Right lobe of liver (tissue), 6 donors: ENCODE measurements around the gene CDC14A. TPM values are rescaled to one million over a fixed set of nuclear protein-coding genes. Genes with fewer than 3 reads are reported as not detected.
A peak's percentile ranks its signal among the peaks of the same experiment; 100 is the strongest.

Experiments used
- ATAC-seq, 4 donors: fragments of 200-7000 bp; cut with Tn5 transposase; one replicate each; pipeline ENCODE4 v1.9.1; 2020; ENCODE audit warnings: mild to moderate bottlenecking in 4 of 4, moderate library complexity in 4 of 4
- DNase-seq, 3 donors: peaks; one replicate each; pipeline ENCODE4 v3.0.0-alpha.2; 2020
- H3K27ac ChIP-seq, 3 donors: fragments of 200-600 bp; one replicate each; pipeline ENCODE4 v1.8.0; 2022
- H3K27me3 ChIP-seq, 2 donors: fragments of 200-600 bp; one replicate each; pipeline ENCODE4 v1.8.0; 2022
- H3K36me3 ChIP-seq, 4 donors: fragments of 200-600 bp; sonication (generic) in 1 of 4; one replicate each; pipeline versions ENCODE4 v1.5.1 to v1.8.0; 2017 to 2022; ENCODE audit warnings: control low read depth in 1 of 4
- H3K4me1 ChIP-seq, 4 donors: fragments of 200-600 bp; sonication (generic) in 1 of 4; one replicate each; pipeline versions ENCODE4 v1.5.1 to v1.8.0; 2017 to 2022; ENCODE audit warnings: control low read depth in 1 of 4
- H3K4me3 ChIP-seq, 3 donors: fragments of 200-600 bp; one replicate each; pipeline ENCODE4 v1.8.0; 2022
- H3K9me3 ChIP-seq, 4 donors: fragments of 200-600 bp; sonication (generic) in 1 of 4; one replicate each; pipeline versions ENCODE4 v1.5.1 to v1.8.0; 2017 to 2022; ENCODE audit warnings: control low read depth in 1 of 4
- POLR2A ChIP-seq: fragments of 450-650 bp; IDR thresholded peaks from one replicate; pipeline ENCODE4 v1.6.1; 2017; ENCODE audit warnings: antibody characterized with exemption, mild to moderate bottlenecking
- WGBS: methylation state at CpG from one replicate; pipeline ENCODE4 v1.1.6; 2018; ENCODE audit warnings: low coverage, low lambda C conversion rate; ENCODE audit not compliant: insufficient coverage; ENCODE audit errors: missing lambda C conversion rate; 5-methylcytosine and 5-hydroxymethylcytosine counted together
- intact Hi-C, 2 donors: fragments of 100-400 bp; cut with DNase I; formaldehyde crosslinking; loops; one replicate each; pipeline versions ENCODE4 v1.11.2 to v1.14.1; 2022
- total RNA-seq, 6 experiments: library from RNA; depleted of rRNA in 2 of 6; stranded (reverse); fragments of >200 nt in 2 of 6; fragmentation: NEBNext Ultra II Directional in 3 of 6; extraction: Animal tissue kit (Norgen Biotek cat#: 25700) in 3 of 6; gene quantifications; one replicate each; pipeline versions ENCODE4 v1.1.0 to v1.2.4, GENCODE V29; 2016 to 2023
- TF ChIP-seq, protein P1 (sequence below), 4 donors: fragments of 200-600 bp in 3 of 4; fragments of 450-650 bp in 1 of 4; IDR thresholded peaks; one replicate each; pipeline versions ENCODE4 v1.5.1 to v1.8.0; 2016 to 2022; ENCODE audit warnings: antibody characterized with exemption in 4 of 4, mild to moderate bottlenecking in 2 of 4
- donor health status: DM: no; HTN: yes; CAD: no.
- donor health status: DM: no; HTN: no; CAD: no.
- donor health status: DM: no; HTN: no; CAD: no.
- donor health status: DM: no; HTN: yes; CAD: no.
- donor health status: DM: no; HTN: yes; CAD: no.

Gene CDC14A
- total RNA-seq, 6 experiments from 2014 or later, result 1.1 to 3.3 (median 1.6) TPM

DNA sequence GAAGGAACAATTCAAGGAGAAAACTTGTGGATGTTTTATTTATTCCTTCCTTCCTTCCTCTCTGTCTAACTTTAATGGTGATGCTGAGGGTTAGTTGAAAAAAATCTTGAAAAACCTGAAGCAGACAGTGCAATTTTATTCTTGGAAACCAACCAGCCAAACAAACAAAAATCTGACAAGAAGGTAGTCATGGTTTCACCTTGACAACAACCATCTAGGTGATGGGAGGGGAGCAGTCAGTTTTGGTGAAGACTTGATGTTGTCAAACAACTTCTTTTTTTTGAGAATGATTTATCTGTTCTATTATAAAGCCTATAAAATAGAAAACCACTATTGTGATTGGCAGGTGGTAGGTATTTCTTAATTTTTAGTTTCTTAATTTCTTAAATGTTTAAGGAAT is 93.3 kb downstream of the CDC14A start:
- ATAC-seq, result no peak
- Histone ChIP-seq H3K36me3 (no peaks in the 10 kb centered on the region), H3K27me3 (no peaks in the 10 kb centered on the region), H3K4me1 (no peaks in the 10 kb centered on the region), H3K9me3 (no peaks in the 10 kb centered on the region), H3K27ac (no peak overlapping the region), H3K4me3 (no peak overlapping the region)
- no peak for DNase-seq
- TF ChIP-seq, protein P1, sequence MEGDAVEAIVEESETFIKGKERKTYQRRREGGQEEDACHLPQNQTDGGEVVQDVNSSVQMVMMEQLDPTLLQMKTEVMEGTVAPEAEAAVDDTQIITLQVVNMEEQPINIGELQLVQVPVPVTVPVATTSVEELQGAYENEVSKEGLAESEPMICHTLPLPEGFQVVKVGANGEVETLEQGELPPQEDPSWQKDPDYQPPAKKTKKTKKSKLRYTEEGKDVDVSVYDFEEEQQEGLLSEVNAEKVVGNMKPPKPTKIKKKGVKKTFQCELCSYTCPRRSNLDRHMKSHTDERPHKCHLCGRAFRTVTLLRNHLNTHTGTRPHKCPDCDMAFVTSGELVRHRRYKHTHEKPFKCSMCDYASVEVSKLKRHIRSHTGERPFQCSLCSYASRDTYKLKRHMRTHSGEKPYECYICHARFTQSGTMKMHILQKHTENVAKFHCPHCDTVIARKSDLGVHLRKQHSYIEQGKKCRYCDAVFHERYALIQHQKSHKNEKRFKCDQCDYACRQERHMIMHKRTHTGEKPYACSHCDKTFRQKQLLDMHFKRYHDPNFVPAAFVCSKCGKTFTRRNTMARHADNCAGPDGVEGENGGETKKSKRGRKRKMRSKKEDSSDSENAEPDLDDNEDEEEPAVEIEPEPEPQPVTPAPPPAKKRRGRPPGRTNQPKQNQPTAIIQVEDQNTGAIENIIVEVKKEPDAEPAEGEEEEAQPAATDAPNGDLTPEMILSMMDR (IDR thresholded peaks at IDR 0.05), result no peak
- intact Hi-C loops, result no loop called here

DNA sequence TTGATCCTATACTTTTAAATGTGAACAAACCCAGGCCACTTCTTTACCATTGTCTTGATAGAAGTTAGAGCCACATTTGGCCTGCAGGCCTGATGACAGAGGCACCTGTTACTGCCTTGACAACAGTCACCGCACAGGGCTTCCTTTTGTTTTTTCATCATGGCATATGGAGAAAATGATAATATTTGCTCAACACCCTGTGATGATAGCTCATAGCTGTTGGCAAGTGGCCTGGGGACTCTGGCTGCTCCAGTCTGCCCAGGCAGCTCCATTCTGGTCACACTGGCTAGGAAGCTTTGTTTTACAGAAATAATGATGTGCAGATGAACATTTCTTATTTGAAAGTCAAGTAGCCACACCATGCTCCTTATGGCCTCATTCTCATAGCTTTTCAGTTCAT is 96.1 kb downstream of the CDC14A start:
- 50% methylated on average over 1 of the region's 1 CpG for WGBS
- Histone ChIP-seq H3K27ac (no peak overlapping the region), H3K36me3 (no peaks in the 10 kb centered on the region), H3K27me3 (no peaks in the 10 kb centered on the region), H3K4me3 (no peak overlapping the region), H3K4me1 (no peaks in the 10 kb centered on the region), H3K9me3 (no peaks in the 10 kb centered on the region)
- TF ChIP-seq, protein P1 (IDR thresholded peaks at IDR 0.05), result no peak
- TF ChIP-seq POLR2A, result no peak
- peak in 1 of 4 donors; percentile 73 for ATAC-seq
- intact Hi-C loops, result no loop called here
- peak in 1 of 3 donors; percentile 46 for DNase-seq

DNA sequence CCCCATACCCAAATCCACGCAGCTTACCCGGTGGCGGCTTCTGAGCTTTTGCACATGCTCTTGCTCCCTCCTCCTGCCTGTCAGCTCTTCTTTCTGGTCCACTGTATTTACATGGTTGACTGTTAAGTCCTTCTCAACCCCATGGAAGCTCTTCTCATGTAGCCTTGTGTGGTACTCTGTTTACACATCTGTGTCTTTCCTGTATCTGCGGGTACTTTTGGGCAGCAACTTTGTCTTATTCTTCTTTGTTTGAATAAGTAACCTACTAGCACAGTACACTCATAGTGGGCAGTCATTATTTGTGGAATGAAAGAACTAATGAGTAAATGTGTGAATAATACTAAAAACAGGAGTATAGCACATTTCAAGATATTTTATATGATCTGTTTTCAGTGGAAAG is 97.2 kb downstream of the CDC14A start:
- TF ChIP-seq, protein P1 (IDR thresholded peaks at IDR 0.05), result no peak
- no peak for TF ChIP-seq POLR2A
- Histone ChIP-seq H3K9me3 (no peaks in the 10 kb centered on the region), H3K27ac (no peak overlapping the region), H3K27me3 (no peaks in the 10 kb centered on the region), H3K4me1 (no peaks in the 10 kb centered on the region), H3K36me3 (no peaks in the 10 kb centered on the region), H3K4me3 (no peak overlapping the region)
- ATAC-seq (no peak), DNase-seq (no peak)
- WGBS, result 93% methylated on average over 2 of the region's 4 CpGs
- intact Hi-C loops, result no loop called here

DNA sequence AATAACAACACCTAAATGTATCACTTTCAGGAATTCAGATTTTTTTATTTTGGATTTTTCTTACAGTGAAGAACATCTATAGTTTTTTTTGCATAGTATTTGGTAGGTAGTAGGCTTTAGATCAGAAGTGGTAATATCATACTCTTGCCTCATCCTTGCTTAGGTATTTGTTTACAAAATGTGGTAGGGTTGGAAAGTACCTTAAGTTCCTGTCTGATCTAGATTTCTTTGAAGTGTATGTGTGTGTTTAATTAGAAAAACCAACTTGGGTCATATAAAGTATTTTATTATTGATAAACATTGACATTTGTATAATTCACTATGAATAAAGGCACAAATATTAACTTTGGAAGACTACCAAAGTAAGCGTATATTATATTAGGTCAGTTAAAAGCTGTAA is 100.3 kb downstream of the CDC14A start:
- TF ChIP-seq POLR2A, result no peak
- TF ChIP-seq, protein P1 (IDR thresholded peaks at IDR 0.05), result no peak
- intact Hi-C loops, result loop anchor here in 1 of 2 donors (10.0 kb wide), 1 partner anchor 152 kb away; no protein-coding TSS in a partner anchor
- H3K9me3 ChIP-seq, result no peaks in the 10 kb centered on the region
- DNase-seq (no peak), ATAC-seq (peak in 3 of 4 donors; percentile 54 to 92 (median 78))
- H3K27ac ChIP-seq, result no peak overlapping the region
- no peaks in the 10 kb centered on the region for H3K4me1 ChIP-seq
- 63% methylated on average over 1 of the region's 1 CpG for WGBS
- H3K27me3 ChIP-seq, result no peaks in the 10 kb centered on the region
- no peak overlapping the region for H3K4me3 ChIP-seq
- H3K36me3 ChIP-seq, result no peaks in the 10 kb centered on the region

DNA sequence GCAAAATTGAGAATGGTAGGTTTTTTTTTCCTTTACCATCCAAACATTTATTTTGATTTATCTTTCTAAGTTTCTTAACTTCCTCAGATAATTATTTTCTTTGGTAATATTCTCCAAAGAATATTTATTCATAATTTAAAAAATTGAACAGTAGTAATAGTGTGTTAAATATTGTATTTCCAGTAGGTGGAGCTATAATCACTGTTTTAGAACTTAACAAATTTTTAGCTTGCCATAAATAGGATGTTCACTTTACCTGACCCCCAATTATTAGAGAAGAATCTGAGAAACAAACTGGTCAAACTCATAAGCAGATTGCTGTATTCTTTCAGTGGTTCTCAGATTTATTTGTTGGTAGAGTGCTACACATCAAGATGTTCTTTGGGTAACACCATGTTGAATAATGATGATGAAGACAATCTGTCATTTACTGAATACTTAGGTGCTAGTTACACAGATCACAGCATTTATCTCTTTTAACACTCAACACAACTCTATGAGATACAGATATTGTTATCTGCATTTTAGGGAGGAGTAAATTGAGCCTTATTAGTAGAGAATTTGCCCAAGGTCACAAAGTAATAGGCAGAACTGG is 103.3 kb downstream of the CDC14A start:
- Histone ChIP-seq H3K9me3 (no peaks in the 10 kb centered on the region), H3K27ac (no peak overlapping the region), H3K36me3 (no peaks in the 10 kb centered on the region), H3K4me3 (no peak overlapping the region), H3K27me3 (no peaks in the 10 kb centered on the region), H3K4me1 (peaks cover 0 to 6% (median 0%) of the 10 kb centered on the region in 4 donors)
- ATAC-seq (no peak), DNase-seq (no peak)
- TF ChIP-seq POLR2A, result no peak
- TF ChIP-seq, protein P1 (IDR thresholded peaks at IDR 0.05), result peak; percentile 35 to 60 (median 58)
- intact Hi-C loops, result loop anchor here in 1 of 2 donors (10.0 kb wide), 1 partner anchor 149 kb away; no protein-coding TSS in a partner anchor
